T1000 (cell line): ENCODE results near the gene SPDYE1.
"Not testable (repeated sequence)": the region's sequence is repeated elsewhere in the genome, so short reads cannot be mapped to it uniquely, and the experiment has no call there.

Source experiments
- DNase-seq: peaks from one replicate; lab custom pipeline; 2025; ENCODE audit warnings: mixed read lengths; lab: John Stamatoyannopoulos, UW

The SPDYE1 gene, protein sequence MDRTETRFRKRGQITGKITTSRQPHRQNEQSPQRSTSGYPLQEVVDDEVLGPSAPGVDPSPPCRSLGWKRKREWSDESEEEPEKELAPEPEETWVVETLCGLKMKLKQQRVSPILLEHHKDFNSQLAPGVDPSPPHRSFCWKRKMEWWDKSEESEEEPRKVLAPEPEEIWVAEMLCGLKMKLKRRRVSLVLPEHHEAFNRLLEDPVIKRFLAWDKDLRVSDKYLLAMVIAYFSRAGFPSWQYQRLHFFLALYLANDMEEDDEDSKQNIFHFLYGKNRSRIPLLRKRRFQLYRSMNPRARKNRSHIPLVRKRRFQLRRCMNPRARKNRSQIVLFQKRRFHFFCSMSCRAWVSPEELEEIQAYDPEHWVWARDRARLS

DNA sequence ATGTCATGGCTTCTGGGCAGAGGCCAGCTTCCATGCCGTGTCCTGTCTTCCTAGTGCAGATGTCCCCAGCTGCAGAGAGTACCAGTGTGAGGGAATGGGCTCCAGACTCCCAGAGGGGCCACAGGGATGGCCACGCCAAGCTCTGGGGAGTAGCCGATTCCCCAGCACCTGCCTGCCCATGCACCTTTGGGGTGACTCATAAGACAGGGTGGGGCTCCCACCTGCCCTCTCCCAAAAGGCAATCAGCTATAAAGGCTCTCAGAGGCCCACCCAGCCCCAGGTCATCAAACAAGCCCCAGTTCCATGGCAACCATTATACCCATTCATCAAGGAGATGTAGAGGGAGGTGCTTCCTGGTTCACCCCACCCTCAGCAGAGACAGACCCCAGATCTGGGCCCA is at the start of gene SPDYE1:
Gene SPDYE1 (plus strand): TSS at position 366 of the 400 bp plus-strand sequence. CDS start 2,053 bp downstream, outside the sequence.
- DNase-seq = not testable (repeated sequence)

- no peak for DNase-seq
These were observed 45.7 kb upstream of the SPDYE1 start for GRCh38 chr7:43952028-43952427.

DNA sequence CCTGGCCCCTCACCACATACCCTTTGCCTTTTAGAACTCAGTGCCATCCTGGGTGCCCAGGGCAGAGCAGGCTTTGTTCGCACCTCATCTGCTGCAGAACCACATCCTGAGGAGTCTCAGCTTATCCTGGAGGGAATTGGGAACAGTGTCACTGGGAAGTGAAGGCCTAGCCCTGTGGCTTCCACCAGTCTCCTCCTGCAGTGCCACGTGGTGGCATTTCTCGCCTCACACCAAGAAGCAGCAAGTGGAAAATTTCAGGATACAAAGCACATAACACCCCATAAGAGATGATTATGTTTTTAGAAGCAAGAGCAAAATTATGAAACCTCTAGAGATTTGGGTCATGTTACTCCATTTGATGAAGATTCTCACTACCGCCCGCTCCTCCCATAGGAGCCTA is 44.6 kb upstream of the SPDYE1 start:
- DNase-seq = no peak

DNA sequence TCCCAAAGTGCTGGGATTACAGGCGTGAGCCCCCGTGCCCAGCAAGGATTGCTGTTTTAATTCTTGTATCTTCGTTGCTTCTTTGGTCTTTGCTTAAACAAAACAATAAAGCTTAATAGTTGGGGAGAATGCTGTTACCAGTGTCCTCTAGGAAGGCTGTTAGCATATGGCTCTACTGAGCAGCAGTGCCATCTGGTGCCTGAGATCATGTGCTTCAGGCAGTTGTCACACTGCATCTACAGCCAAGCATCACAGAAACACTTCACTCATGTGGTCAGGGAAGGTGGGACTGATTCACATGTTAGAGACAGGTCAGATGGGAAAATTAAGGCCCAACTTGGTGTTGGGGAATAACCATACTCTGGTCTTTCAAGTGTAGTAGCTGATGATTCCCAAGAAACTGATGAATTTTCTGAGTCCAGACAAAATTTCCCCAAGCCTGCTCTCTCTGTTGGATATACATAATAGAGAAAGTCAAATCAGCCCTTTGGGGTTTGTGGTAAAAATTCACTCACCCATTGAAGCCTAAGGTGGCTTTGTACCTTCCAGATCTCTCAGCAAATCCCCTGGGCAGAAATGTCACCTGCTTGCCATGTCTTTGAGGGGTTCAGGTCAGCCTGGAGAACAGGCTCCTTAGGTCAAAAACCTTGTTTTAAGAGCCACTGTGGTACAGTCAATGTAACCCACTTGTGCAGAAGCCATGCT is 43.0 kb upstream of the SPDYE1 start:
- peak; percentile 8 for DNase-seq

DNA sequence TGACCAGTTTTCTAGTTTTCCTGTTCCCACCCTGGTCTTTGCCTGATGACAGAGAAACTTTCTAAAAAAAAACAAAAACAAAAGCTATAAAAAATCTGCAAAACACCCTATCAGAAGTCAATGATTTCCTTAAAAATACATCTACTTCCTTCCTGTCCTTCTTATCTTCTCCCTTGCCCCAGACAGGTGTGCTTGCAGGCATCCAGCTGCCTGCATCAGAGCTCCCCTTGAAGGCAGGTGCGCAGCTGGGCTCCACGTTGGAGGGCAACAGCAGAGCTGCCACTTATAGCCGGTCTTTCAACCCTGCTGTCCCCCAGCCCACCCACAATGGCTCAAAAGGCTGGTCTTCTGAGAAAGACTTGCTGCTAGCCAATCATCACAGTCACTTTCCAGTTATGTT is 41.7 kb upstream of the SPDYE1 start:
- DNase-seq = no peak

DNA sequence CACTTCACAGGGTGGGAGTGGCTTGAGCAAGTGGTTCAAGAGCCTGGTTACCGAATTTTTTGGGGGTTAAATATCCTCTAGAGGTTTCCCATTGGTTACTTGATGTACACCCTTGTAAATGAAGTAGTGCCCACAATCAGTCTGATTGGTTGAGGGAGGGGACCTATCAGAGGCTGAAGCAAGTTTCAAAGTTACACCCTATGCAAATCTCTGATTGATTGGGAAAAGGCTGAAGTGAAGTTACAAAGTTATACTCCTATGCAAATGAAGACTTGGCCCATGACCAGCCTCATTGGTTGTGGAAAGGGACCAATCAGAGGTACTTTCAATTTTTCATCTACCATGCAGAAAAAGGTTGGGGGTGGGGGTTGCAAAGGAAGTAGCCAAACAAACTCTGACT is 36.8 kb upstream of the SPDYE1 start:
- DNase-seq = no peak

GRCh38 chr7:43966392-43966791 is 31.3 kb upstream of the SPDYE1 start:
- not testable (repeated sequence) for DNase-seq

DNA sequence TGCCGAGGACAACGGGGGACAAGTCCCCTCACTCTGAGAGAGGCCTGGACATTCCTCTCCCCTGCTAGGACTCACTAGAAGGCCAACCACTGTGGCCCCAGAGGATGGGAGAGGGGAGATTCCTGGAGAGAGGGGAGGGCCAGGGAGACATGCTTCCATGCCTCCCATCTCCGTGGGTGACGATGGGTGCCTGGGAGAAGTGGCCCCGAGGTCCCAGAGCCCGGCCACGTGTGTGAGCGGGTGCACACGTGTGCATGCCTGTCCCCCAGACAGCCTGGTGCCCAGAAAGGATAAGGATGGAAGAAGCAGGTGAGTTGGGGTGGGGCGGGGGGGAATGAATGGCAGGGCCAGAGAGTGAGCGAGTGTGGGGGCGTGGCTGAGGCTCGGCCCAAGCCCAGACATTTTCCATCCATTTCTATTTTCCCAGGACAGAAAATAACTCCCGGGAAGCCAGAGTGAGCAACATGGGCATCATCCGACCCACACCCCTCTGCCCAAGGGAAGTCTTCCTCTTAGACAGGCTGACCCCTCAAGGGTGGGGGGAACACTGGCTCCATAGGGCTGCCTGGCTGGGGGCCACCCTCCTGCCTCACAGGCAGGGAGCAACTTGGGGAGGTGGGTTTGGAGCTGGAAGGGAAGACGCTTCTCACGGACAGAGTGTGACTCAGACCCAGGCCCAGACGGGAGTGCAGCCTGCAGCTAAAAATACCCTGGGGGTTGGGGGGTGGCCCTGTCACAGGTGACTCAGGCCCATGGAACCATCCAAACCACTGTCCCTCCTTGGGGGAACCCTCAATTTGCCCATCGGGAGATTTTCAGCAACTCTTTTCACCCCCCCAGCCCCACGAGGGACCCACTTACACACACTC is 29.3 kb upstream of the SPDYE1 start:
- peak; percentile 38 for DNase-seq

DNA sequence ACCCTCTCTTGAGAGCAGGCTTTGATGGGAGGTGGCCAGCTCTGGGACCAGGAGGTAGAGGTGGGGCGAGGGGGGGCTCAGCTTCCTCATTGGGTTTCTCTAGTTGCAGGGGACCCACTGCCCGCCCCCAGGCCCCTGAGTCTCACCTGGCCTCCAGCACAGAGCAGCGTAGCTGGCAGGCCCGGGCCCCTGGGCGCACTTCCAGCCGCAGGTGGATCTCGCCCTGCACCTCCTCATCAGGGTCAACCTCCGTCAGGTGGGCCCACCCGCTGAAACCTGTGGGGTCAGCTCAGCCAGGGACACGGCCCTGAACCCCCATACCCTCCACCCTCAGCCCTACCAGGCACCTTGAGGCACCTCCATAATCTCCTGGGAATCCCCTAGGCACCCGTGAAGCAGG is 28.1 kb upstream of the SPDYE1 start:
- not testable (repeated sequence) for DNase-seq

DNA sequence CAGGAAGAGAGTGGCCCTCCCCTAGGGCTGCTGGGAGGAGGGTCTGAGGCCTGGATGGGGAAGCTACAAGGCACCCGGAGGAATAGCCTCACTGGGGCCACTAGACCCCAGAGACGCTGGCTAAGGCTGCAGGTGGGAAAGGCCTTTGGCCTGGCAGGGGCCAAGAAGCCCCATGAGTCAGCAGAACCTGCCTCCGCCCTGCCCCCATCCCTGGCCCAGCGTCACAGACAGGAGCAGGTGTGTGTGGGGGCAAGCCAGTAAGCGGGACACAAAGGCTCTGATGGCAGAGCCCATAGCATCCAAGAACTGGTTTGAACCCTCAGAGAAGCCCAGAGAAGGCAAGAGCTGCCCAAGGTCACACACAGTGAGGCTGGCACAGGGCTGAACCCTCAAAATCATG is 27.0 kb upstream of the SPDYE1 start:
- DNase-seq = not testable (repeated sequence)

- DNase-seq = not testable (repeated sequence)
These were observed 23.6 kb upstream of the SPDYE1 start for GRCh38 chr7:43974033-43974573.

- not testable (repeated sequence) for DNase-seq
These were observed 22.8 kb upstream of the SPDYE1 start for GRCh38 chr7:43974725-43975482.

- DNase-seq = no peak
These were observed 20.2 kb upstream of the SPDYE1 start for GRCh38 chr7:43977525-43977924.

DNA sequence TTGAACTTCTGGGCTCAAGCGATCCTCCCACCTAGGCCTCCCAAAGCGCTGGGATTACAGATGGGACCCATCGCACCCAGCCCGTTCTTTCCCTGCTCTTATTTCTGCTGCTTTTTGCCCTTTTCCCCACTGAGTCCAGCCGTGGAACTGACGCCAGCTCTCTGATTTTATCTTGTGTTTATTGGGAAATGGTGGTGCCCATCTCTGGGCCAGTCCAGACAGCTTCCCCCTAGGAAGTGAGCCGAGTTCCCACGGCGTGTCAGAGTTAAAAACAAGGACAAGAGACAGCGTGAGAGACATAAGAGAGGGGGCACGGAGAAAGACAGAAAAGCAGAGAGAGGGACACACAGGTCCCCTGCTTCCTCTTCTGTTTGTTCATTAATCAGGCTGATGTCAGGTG is 19.6 kb upstream of the SPDYE1 start:
- not testable (repeated sequence) for DNase-seq

DNA sequence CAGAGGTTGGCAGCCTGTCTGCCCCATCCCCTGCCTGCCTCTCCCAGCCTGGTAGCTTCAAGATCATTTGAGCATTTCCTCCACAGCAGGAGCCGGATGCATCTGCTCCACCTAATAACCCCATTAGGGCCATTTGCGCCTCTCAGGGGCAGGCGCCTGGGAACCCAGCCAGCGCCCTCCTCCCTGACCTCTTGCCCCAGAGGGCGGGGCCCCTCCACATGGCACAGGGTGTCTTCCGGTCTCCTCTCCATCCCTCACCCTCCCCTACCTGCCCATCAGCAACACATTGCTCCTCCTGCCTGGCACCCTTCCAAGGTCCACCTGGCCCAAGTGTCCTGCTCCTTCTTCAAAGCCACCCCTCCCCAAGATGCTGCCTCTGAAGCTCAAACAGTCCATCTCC is 14.8 kb upstream of the SPDYE1 start:
- not testable (repeated sequence) for DNase-seq

GRCh38 chr7:43983736-43984135 is 14.0 kb upstream of the SPDYE1 start:
- not testable (repeated sequence) for DNase-seq

DNA sequence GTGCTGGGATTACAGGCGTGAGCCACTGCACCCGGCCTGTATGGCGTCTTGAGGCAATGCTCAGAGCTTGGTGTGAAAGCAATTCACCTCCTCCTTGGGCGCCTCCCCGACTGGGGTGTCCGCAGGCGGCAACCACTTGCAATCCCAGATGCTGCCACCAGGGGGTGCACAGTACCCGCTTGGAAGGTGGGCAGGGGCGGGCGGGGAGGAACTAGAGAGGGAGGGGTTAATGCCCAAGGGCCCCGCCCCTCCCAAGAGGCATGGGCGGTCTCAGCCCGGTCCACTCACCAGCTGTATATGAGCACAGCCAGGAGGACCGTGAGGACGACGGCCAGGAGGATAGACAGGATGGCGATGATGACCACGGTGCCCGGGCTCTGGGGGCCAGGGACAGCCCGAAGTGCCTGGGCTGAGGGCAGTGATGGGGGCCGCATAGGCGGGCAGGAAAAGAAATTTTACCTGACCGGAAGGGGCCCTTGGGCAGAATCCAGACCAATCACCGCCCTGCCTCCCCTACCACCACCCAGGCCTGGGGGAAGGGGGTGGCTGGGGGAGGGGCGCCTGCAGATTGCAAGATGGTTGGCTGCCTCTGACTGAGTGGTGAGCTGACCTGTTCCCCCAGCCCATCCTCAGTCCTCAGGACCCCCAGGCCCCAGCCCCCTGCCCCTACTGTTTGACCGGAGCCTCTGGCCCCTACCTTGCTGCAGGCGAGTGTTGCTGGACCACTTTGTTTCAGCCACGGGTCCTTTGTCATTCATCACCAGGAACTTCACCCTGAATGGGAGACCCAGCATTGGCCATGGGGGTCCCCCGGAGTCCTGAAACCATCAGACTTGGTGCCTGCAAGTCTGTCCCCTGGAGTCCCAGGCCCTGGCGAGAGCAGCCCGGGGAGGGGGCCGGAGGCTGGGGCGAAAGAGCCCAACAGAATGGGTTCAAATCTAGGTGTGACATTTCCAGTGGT is 11.5 kb upstream of the SPDYE1 start:
- peak; percentile 83 for DNase-seq

- DNase-seq = not testable (repeated sequence)
These were observed 10.2 kb upstream of the SPDYE1 start for GRCh38 chr7:43987476-43987875.

GRCh38 chr7:43990011-43990585 is 7.6 kb upstream of the SPDYE1 start:
- not testable (repeated sequence) for DNase-seq

GRCh38 chr7:43990829-43991228 is 6.9 kb upstream of the SPDYE1 start:
- DNase-seq = not testable (repeated sequence)
